HepG2 (cell line): ENCODE measurements around the gene SMARCE1. TPM values are rescaled to one million over a fixed set of nuclear protein-coding genes. Genes with fewer than 3 reads are reported as not detected.
A peak's percentile ranks its signal among the peaks of the same experiment; 100 is the strongest.

Experiments used
- AHDC1 ChIP-seq: sonication (generic); formaldehyde crosslinking; IDR thresholded peaks from 2 replicates; pipeline ENCODE4 v1.5.1; 2020; ENCODE audit warnings: mild to moderate bottlenecking, missing genetic modification reagents, borderline replicate concordance
- USF2 ChIP-seq, 2 experiments: sonication (generic) in 1 of 2; formaldehyde crosslinking in 1 of 2; IDR thresholded peaks; 2 replicates each; pipeline versions ENCODE4 v1.5.1 to v1.6.1; 2011 to 2020; ENCODE audit warnings: borderline replicate concordance in 1 of 2, low read depth in 1 of 2, low read length in 1 of 2, mild to moderate bottlenecking in 1 of 2, missing genetic modification reagents in 1 of 2, moderate library complexity in 1 of 2
- polyA plus RNA-seq, 8 experiments: library from polyadenylated mRNA; depleted of rRNA in 3 of 8; stranded (reverse) in 7 of 8; unstranded in 1 of 8; fragments of >200 nt; fragmentation: Illumina TruSeq in 4 of 8; extraction: Trizol in 4 of 8; gene quantifications; 2 replicates each; pipeline versions ENCODE4 v1.2.1 to v1.2.3, GENCODE V29; 2011 to 2016; ENCODE audit warnings: low read depth in 4 of 8, missing spikeins in 1 of 8, mixed read lengths in 1 of 8; ENCODE audit not compliant: insufficient read depth in 1 of 8
- total RNA-seq, 5 experiments: library from RNA; depleted of rRNA; stranded (reverse); fragments of >200 nt; fragmentation: Illumina TruSeq; extraction: Trizol; gene quantifications; 2 replicates each; pipeline ENCODE4 v1.2.3, GENCODE V29; 2016; ENCODE audit warnings: low read depth in 1 of 5

The SMARCE1 gene
- total and polyA plus RNA-seq, 2 of the 13 experiments (the other 11 are each of a cell fraction or from before 2014, with no cell fraction given), result 43.5 to 127 TPM

DNA sequence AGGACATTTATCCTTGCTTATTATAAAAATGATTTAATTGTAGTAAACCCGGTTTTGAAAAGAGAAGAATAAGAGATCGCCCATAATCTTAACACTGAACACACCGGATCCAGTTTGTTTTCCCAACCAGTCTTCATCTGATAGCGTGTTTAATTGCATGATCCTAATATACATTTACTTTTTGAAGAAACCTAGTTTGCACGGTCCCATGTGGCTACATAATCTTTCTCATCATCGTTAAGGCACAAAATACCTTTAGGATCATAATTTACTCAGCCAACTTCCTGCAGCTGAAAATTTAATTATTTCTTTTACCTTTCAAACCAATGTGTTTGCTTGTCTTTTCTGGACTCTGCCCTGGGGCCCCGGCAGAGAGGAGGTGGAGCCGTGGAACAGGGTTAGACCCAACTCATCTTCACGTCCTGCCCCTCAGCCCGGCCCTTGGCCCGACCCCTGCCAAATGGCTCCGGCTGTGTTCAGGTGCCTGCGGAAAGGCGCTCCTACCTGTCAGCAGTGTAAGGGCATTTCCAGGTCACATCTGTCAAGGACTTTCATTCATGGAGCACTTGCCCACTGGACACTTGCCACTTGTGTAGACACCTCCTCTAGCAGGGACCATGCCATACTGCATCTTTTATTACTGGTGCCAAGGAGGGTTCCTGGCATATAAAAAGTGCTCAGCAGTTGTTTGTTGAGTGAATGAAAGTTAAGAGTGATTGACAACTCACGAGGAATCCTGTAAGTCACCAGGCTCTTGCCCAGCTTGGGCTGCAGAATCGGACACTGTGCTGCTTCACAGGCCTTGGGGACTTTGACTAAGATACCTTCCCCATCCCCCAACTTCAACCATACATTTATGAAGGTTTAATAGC lies 28.6 kb downstream of the SMARCE1 start (continued):
- TF ChIP-seq AHDC1 (CRISPR knock-in tag) (peak; percentile 56; the same call in 1 of the 2 replicates), USF2 (IDR thresholded peaks at IDR 0.05; ENCODE audit: low read depth, low read length) (no peak), USF2 (CRISPR knock-in tag; IDR thresholded peaks at IDR 0.05; ENCODE audit: borderline replicate concordance) (no peak; the same call in 1 of the 2 replicates)
